GM12878 (cell line): ENCODE data around the gene BTBD10. TPM values are rescaled to one million over a fixed set of nuclear protein-coding genes. Genes with fewer than 3 reads are reported as not detected.

ENCODE experiments used
- ATAC-seq: fragments of 200-7000 bp; cut with Tn5 transposase; 3 replicates; pipeline ENCODE4 v1.9.1; 2020; ENCODE audit warnings: mild to moderate bottlenecking, moderate library complexity
- BruUV-seq: library from RNA; stranded (reverse); fragments of 400-500 nt; replicated peaks from 2 replicates; lab custom pipeline; 2021; lab: Mats Ljungman, UMichigan
- CTCF ChIA-PET: fragments of 300-600 bp; sonication (Branson Sonifier 250); formaldehyde crosslinking; extraction: SDS; loops from one replicate; lab custom pipeline; 2021; ENCODE audit warnings: inconsistent platforms; lab: Yijun Ruan, JAX
- POLR2A ChIA-PET: fragments of 350-600 bp; formaldehyde crosslinking; extraction: SDS; loops from one replicate; lab custom pipeline; 2021; ENCODE audit warnings: inconsistent platforms; lab: Charles Lee
- RAD21 ChIA-PET: fragments of 300-600 bp; sonication (Branson Sonifier 250); formaldehyde crosslinking; loops from one replicate; lab custom pipeline; 2023; ENCODE audit warnings: antibody characterized with exemption; ENCODE audit not compliant: unreplicated experiment; lab: Charles Lee
- SMC1A ChIA-PET: fragments of 300-600 bp; sonication (Branson Sonifier 250); formaldehyde crosslinking; loops from one replicate; lab custom pipeline; 2023; ENCODE audit not compliant: unreplicated experiment, uncharacterized antibody; lab: Charles Lee
- DNase-seq: peaks from one replicate; pipeline ENCODE4 v3.0.0-alpha.2; 2011; ENCODE audit warnings: low read depth, low spot score
- FAIRE-seq: peaks from 3 replicates; lab custom pipeline; 2011; peaks lifted over from hg19 to GRCh38; lab: Jason Lieb, UNC
- H2AFZ ChIP-seq: 2 replicates; pipeline ENCODE4 v1.6.0; 2011; ENCODE audit warnings: low read depth, low read length, control low read depth; ENCODE audit not compliant: control insufficient read depth
- H3K27ac ChIP-seq: 2 replicates; pipeline ENCODE4 v1.5.1; 2011; ENCODE audit warnings: control low read depth; ENCODE audit not compliant: control insufficient read depth, insufficient read depth
- H3K27me3 ChIP-seq, 2 experiments: replicated peaks in 1 of 2; 2 replicates each; pipeline versions ENCODE4 v1.6.0 to v1.6.1; 2011; ENCODE audit warnings: low read length in 1 of 2; ENCODE audit not compliant: control insufficient read depth in 2 of 2, insufficient read depth in 2 of 2
- H3K36me3 ChIP-seq, 2 experiments: 2 replicates each; pipeline ENCODE4 v1.5.1; 2011; ENCODE audit warnings: low read length in 1 of 2; ENCODE audit not compliant: control insufficient read depth in 2 of 2, insufficient read depth in 2 of 2
- H3K4me1 ChIP-seq: 2 replicates; pipeline ENCODE4 v1.6.1; 2011; ENCODE audit warnings: mild to moderate bottlenecking, low read length, moderate library complexity, mixed read lengths; ENCODE audit not compliant: control insufficient read depth, insufficient read depth
- H3K4me2 ChIP-seq: 2 replicates; pipeline ENCODE4 v1.6.0; 2011; ENCODE audit warnings: control low read depth; ENCODE audit not compliant: control insufficient read depth, insufficient read depth
- H3K4me3 ChIP-seq: fragments of 200-600 bp; sonication (generic); 2 replicates; pipeline ENCODE4 v1.5.1; 2016
- H3K79me2 ChIP-seq: 2 replicates; pipeline ENCODE4 v1.6.0; 2011; ENCODE audit warnings: low read length; ENCODE audit not compliant: control insufficient read depth, insufficient read depth
- H3K9ac ChIP-seq: 2 replicates; pipeline ENCODE4 v1.8.0; 2011; ENCODE audit warnings: low read length, control low read depth, mixed read lengths; ENCODE audit not compliant: control insufficient read depth, insufficient read depth
- H3K9me3 ChIP-seq: replicated peaks from 3 replicates; pipeline ENCODE4 v1.5.1; 2011; ENCODE audit warnings: mild to moderate bottlenecking, low read length; ENCODE audit not compliant: control insufficient read depth, insufficient read depth
- H4K20me1 ChIP-seq: 2 replicates; pipeline ENCODE4 v1.6.0; 2011; ENCODE audit not compliant: control insufficient read depth, insufficient read depth
- CEBPZ ChIP-seq: fragments of 150-350 bp; IDR thresholded peaks from 2 replicates; pipeline ENCODE4 v1.6.1; 2016; ENCODE audit warnings: low read depth, low read length
- CHD1 ChIP-seq: IDR thresholded peaks from 2 replicates; pipeline ENCODE4 v1.6.1; 2012; ENCODE audit warnings: low read depth, low read length, improper control_type of control experiment
- CREM ChIP-seq: IDR thresholded peaks from 2 replicates; pipeline ENCODE4 v1.6.1; 2014; ENCODE audit warnings: antibody characterized with exemption, low read depth
- E2F4 ChIP-seq: IDR thresholded peaks from 2 replicates; pipeline ENCODE4 v1.6.1; 2012; ENCODE audit warnings: low read depth, low read length, improper control_type of control experiment
- EZH2 ChIP-seq: IDR thresholded peaks from 2 replicates; pipeline ENCODE4 v1.6.1; 2012; ENCODE audit warnings: low read depth, mild to moderate bottlenecking, control low read depth, inconsistent platforms, low read length, borderline replicate concordance; ENCODE audit not compliant: control insufficient read depth
- GATAD2B ChIP-seq: fragments of 450-650 bp; conservative IDR thresholded peaks from 2 replicates; pipeline ENCODE4 v1.6.1; 2017; ENCODE audit warnings: low read depth, mild to moderate bottlenecking, moderate library complexity
- HSF1 ChIP-seq: fragments of 150-350 bp; IDR thresholded peaks from 2 replicates; pipeline ENCODE4 v1.6.1; 2014; ENCODE audit warnings: mild to moderate bottlenecking, low read depth, low read length
- MEF2A ChIP-seq: IDR thresholded peaks from 2 replicates; pipeline ENCODE4 v1.6.1; 2011; ENCODE audit warnings: low read depth, mild to moderate bottlenecking, low read length, moderate library complexity; ENCODE audit not compliant: insufficient read depth
- MTA2 ChIP-seq: fragments of 450-650 bp; IDR thresholded peaks from 2 replicates; pipeline ENCODE4 v1.6.1; 2016; ENCODE audit warnings: low read depth, mild to moderate bottlenecking, moderate library complexity
- NKRF ChIP-seq: fragments of 450-650 bp; conservative IDR thresholded peaks from 2 replicates; pipeline ENCODE4 v1.6.1; 2017; ENCODE audit warnings: mild to moderate bottlenecking, moderate library complexity
- POLR2A ChIP-seq: IDR thresholded peaks from 2 replicates; pipeline ENCODE4 v1.6.1; 2011; ENCODE audit warnings: low read depth, mild to moderate bottlenecking, low read length
- POU2F2 ChIP-seq: IDR thresholded peaks from 3 replicates; pipeline ENCODE4 v1.6.1; 2011; ENCODE audit warnings: low read depth, mild to moderate bottlenecking, low read length, borderline replicate concordance
- RCOR1 ChIP-seq: conservative IDR thresholded peaks from 2 replicates; pipeline ENCODE4 v1.6.1; 2012; ENCODE audit warnings: low read depth, low read length, improper control_type of control experiment
- WGBS: methylation state at CpG from one replicate; pipeline ENCODE4 v1.1.6; 2016; ENCODE audit warnings: low lambda C conversion rate; ENCODE audit not compliant: insufficient replicate concordance, insufficient coverage; ENCODE audit errors: missing lambda C conversion rate; 5-methylcytosine and 5-hydroxymethylcytosine counted together
- in situ Hi-C: fragments of 300-500 bp; cut with MboI; formaldehyde crosslinking; loops from 9 replicates; pipeline ENCODE4 v1.14.3; 2018; ENCODE audit warnings: mixed read lengths
- intact Hi-C: fragments of 100-400 bp; cut with micrococcal nuclease; formaldehyde crosslinking; loops from one replicate; pipeline ENCODE4 v1.14.2; 2022; ENCODE audit not compliant: unreplicated experiment
- polyA plus RNA-seq, 11 experiments: library from polyadenylated mRNA; depleted of rRNA in 4 of 11; unstranded in 6 of 11; stranded (reverse) in 5 of 11; fragments of >200 nt; fragmentation: Nextera tagmentation in 4 of 11; fragmentation: Illumina TruSeq in 1 of 11; extraction: Ambion mirVana in 4 of 11; extraction: Trizol in 1 of 11; gene quantifications; 1 replicate in 1 of 11; 2 replicates in 10 of 11; pipeline versions ENCODE4 v1.2.1 to v1.2.3, GENCODE V29; 2011 to 2016; ENCODE audit warnings: inconsistent platforms in 2 of 11, missing spikeins in 2 of 11, low read depth in 1 of 11
- total RNA-seq, 4 experiments: library from RNA; depleted of rRNA in 3 of 4; stranded (reverse); fragments of >200 nt in 3 of 4; fragmentation: Illumina TruSeq in 1 of 4; extraction: Trizol in 1 of 4; gene quantifications; 2 replicates each; pipeline versions ENCODE4 v1.2.1 to v1.2.3, GENCODE V29; 2013 to 2021
- TF ChIP-seq, protein P1 (sequence below): IDR thresholded peaks from 2 replicates; pipeline ENCODE4 v1.6.1; 2011; ENCODE audit warnings: mild to moderate bottlenecking, low read depth, low read length, moderate library complexity; ENCODE audit not compliant: insufficient replicate concordance

Gene BTBD10
- total and polyA plus RNA-seq, 10 of the 15 experiments (the other 5 are each of a cell fraction or from before 2014, with no cell fraction given): 20.8 to 38.8 (median 26.9) TPM

- DNase-seq (no peak), ATAC-seq (no peak), FAIRE-seq (no peak)
- Histone ChIP-seq H3K79me2 (no peaks in the 10 kb centered on the region; the same call in none of the 2 replicates), H4K20me1 (peaks cover 5% of the 10 kb centered on the region; the same call in 1 of the 2 replicates), H3K4me1 (peaks cover 11% of the 10 kb centered on the region), H3K9ac (no peak overlapping the region), H3K4me2 (no peak overlapping the region), H3K36me3 (peaks cover 0 to 8% of the 10 kb centered on the region in 2 experiments; a peak in 3 of 4 replicates), H3K9me3 (no peaks in the 10 kb centered on the region), H3K27me3 (no peaks in the 10 kb centered on the region), H3K27ac (no peak overlapping the region), H3K4me3 (no peak overlapping the region), H2AFZ (no peak overlapping the region)
- SMC1A ChIA-PET: interaction anchor here (0.7 to 1.7 kb wide), 6 partner anchors 12 to 140 kb away, joined by 3 to 6 read pairs (median 4); partner anchors contain the start of gene BTBD10
- POLR2A ChIA-PET: interaction anchor here (0.6 kb wide), 1 partner anchor 27 kb away, joined by 6 read pairs; no protein-coding TSS in a partner anchor
- 98% methylated on average over 6 of the region's 6 CpGs for WGBS
- CTCF ChIA-PET: interaction anchor here (0.9 to 2.5 kb wide), 12 partner anchors 11 to 140 kb away, joined by 3 to 11 read pairs (median 4); no protein-coding TSS in a partner anchor
- intact Hi-C loops: no loop called here
- RAD21 ChIA-PET: interaction anchor here (0.9 to 1.1 kb wide), 3 partner anchors 13 to 386 kb away, joined by 3 to 5 read pairs (median 4); no protein-coding TSS in a partner anchor
- in situ Hi-C loops: loop anchor here (5.0 kb wide), 1 partner anchor 97 kb away; no protein-coding TSS in a partner anchor
- no TSS peak for BruUV-seq
- TF ChIP-seq GATAD2B (no peak), POLR2A (no peak), MTA2 (no peak), EZH2 (no peak), NKRF (no peak), RCOR1 (no peak), HSF1 (no peak), CREM (no peak), MEF2A (no peak), E2F4 (no peak), POU2F2 (no peak), CHD1 (no peak), CEBPZ (no peak)
- TF ChIP-seq, protein P1, sequence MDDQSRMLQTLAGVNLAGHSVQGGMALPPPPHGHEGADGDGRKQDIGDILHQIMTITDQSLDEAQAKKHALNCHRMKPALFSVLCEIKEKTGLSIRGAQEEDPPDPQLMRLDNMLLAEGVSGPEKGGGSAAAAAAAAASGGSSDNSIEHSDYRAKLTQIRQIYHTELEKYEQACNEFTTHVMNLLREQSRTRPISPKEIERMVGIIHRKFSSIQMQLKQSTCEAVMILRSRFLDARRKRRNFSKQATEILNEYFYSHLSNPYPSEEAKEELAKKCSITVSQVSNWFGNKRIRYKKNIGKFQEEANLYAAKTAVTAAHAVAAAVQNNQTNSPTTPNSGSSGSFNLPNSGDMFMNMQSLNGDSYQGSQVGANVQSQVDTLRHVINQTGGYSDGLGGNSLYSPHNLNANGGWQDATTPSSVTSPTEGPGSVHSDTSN: no peak
Observed at GRCh38 chr11:13349581-13349980, 113.4 kb downstream of the BTBD10 start.
